NCI-H748 (cell line): ENCODE results near the gene KIDINS220.

Experiments used
- DNase-seq: peaks from one replicate; lab custom pipeline; 2025; ENCODE audit not compliant: unreplicated experiment; lab: John Stamatoyannopoulos, UW

The KIDINS220 gene

GRCh38 chr2:8805278-8806210 is 31.9 kb downstream of the KIDINS220 start:
- DNase-seq = no peak

GRCh38 chr2:8803658-8804379 is 33.6 kb downstream of the KIDINS220 start:
- DNase-seq = peak; percentile 35

- DNase-seq = no peak
These were observed 34.7 kb downstream of the KIDINS220 start for GRCh38 chr2:8802741-8803140.

GRCh38 chr2:8800821-8801220 is 36.6 kb downstream of the KIDINS220 start:
- DNase-seq = no peak

GRCh38 chr2:8800218-8800617 is 37.2 kb downstream of the KIDINS220 start:
- DNase-seq = no peak

GRCh38 chr2:8799004-8799403 is 38.4 kb downstream of the KIDINS220 start:
- no peak for DNase-seq

- DNase-seq = no peak
These were observed 39.0 kb downstream of the KIDINS220 start for GRCh38 chr2:8798393-8798792.

GRCh38 chr2:8797682-8798081 is 39.7 kb downstream of the KIDINS220 start:
- DNase-seq = no peak

GRCh38 chr2:8796878-8797550 is 40.4 kb downstream of the KIDINS220 start:
- no peak for DNase-seq

GRCh38 chr2:8796315-8796848 is 41.0 kb downstream of the KIDINS220 start:
- DNase-seq = no peak

GRCh38 chr2:8794923-8795825 is 42.2 kb downstream of the KIDINS220 start:
- no peak for DNase-seq

- no peak for DNase-seq
These were observed 46.7 kb downstream of the KIDINS220 start for GRCh38 chr2:8790739-8791162.

- DNase-seq = no peak
These were observed 51.0 kb downstream of the KIDINS220 start for GRCh38 chr2:8786463-8786862.

- peak; percentile 23 for DNase-seq
These were observed 57.4 kb downstream of the KIDINS220 start for GRCh38 chr2:8779795-8780671.

- no peak for DNase-seq
These were observed 63.0 kb downstream of the KIDINS220 start for GRCh38 chr2:8774371-8774770.

- DNase-seq = peak; percentile 69
These were observed 70.1 kb downstream of the KIDINS220 start for GRCh38 chr2:8767324-8767723.

GRCh38 chr2:8761529-8762164 is 75.8 kb downstream of the KIDINS220 start:
- peak; percentile 74 for DNase-seq

- DNase-seq = no peak
These were observed 80.7 kb downstream of the KIDINS220 start for GRCh38 chr2:8756716-8757115.

- DNase-seq = no peak
These were observed 81.2 kb downstream of the KIDINS220 start for GRCh38 chr2:8756230-8756629.
